HG02852 (cell line): ENCODE measurements around the gene CIROP.

ENCODE experiments used
- ATAC-seq: cut with Tn5 transposase; IDR thresholded peaks from one replicate; pipeline ENCODE4 v1.9.1; 2021; ENCODE audit warnings: mild to moderate bottlenecking, moderate library complexity; ENCODE audit not compliant: unreplicated experiment

Gene CIROP

GRCh38 chr14:23095196-23096108, 9.3 kb downstream of the CIROP start, which contains the start of gene C14orf119:
TSS of gene C14orf119 (plus strand) at chr14:23095505. CDS start at chr14:23097659, 2,154 bp downstream.
- peak; percentile 90 for ATAC-seq

- ATAC-seq, result peak; percentile 33
Observed at GRCh38 chr14:23094666-23095195, 10.1 kb downstream of the CIROP start, which contains the start of gene ACIN1. TSS of gene ACIN1 (minus strand) at chr14:23095136. CDS start at chr14:23095112, 24 bp downstream.

- no peak for ATAC-seq
Observed at GRCh38 chr14:23093991-23094665, 10.7 kb downstream of the CIROP start.

GRCh38 chr14:23093526-23093925, 11.3 kb downstream of the CIROP start:
- ATAC-seq, result no peak

- no peak for ATAC-seq
Observed at GRCh38 chr14:23093104-23093503, 11.7 kb downstream of the CIROP start.

- no peak for ATAC-seq
Observed at GRCh38 chr14:23091294-23092225, 13.2 kb downstream of the CIROP start.

GRCh38 chr14:23090254-23090636, 14.5 kb downstream of the CIROP start:
- no peak for ATAC-seq

GRCh38 chr14:23089498-23090253, 15.1 kb downstream of the CIROP start:
- ATAC-seq, result no peak

GRCh38 chr14:23086565-23086964, 18.2 kb downstream of the CIROP start:
- no peak for ATAC-seq

- ATAC-seq, result no peak
Observed at GRCh38 chr14:23085458-23085857, 19.3 kb downstream of the CIROP start.

GRCh38 chr14:23080474-23080873, 24.3 kb downstream of the CIROP start:
- no peak for ATAC-seq

GRCh38 chr14:23079716-23080115, 25.1 kb downstream of the CIROP start:
- no peak for ATAC-seq

- no peak for ATAC-seq
Observed at GRCh38 chr14:23078692-23079116, 26.1 kb downstream of the CIROP start.

GRCh38 chr14:23077962-23078361, 26.8 kb downstream of the CIROP start:
- no peak for ATAC-seq

- ATAC-seq, result no peak
Observed at GRCh38 chr14:23076785-23077408, 27.9 kb downstream of the CIROP start.

- no peak for ATAC-seq
Observed at GRCh38 chr14:23074906-23075305, 29.9 kb downstream of the CIROP start.

- no peak for ATAC-seq
Observed at GRCh38 chr14:23071921-23072539, 32.8 kb downstream of the CIROP start.

- ATAC-seq, result peak; percentile 95
Observed at GRCh38 chr14:23071244-23071920, 33.4 kb downstream of the CIROP start.
